NCI-H1105 treated with DMSO at 0.1 percent for 48 hours (cell line): ENCODE measurements around the gene CDH12.

ENCODE experiments used
- DNase-seq: peaks from one replicate; lab custom pipeline; 2025; lab: John Stamatoyannopoulos, UW

The CDH12 gene

GRCh38 chr5:22764736-22765135 is 88.4 kb downstream of the CDH12 start:
- no peak for DNase-seq

- no peak for DNase-seq
Measured at GRCh38 chr5:22757776-22758175, 95.4 kb downstream of the CDH12 start.

- DNase-seq = peak; percentile 82
Measured at GRCh38 chr5:22754155-22754554, 99.0 kb downstream of the CDH12 start.

GRCh38 chr5:22751536-22751935 is 101.6 kb downstream of the CDH12 start:
- peak; percentile 48 for DNase-seq

GRCh38 chr5:22736443-22737003 is 116.6 kb downstream of the CDH12 start:
- DNase-seq = no peak

- DNase-seq = no peak
Measured at GRCh38 chr5:22734907-22735306, 118.2 kb downstream of the CDH12 start.

- DNase-seq = no peak
Measured at GRCh38 chr5:22728610-22729009, 124.5 kb downstream of the CDH12 start.

GRCh38 chr5:22722491-22722890 is 130.7 kb downstream of the CDH12 start:
- no peak for DNase-seq

- no peak for DNase-seq
Measured at GRCh38 chr5:22722056-22722455, 131.1 kb downstream of the CDH12 start.

- DNase-seq = no peak
Measured at GRCh38 chr5:22719842-22720241, 133.3 kb downstream of the CDH12 start.

GRCh38 chr5:22710660-22711059 is 142.5 kb downstream of the CDH12 start:
- no peak for DNase-seq

- no peak for DNase-seq
Measured at GRCh38 chr5:22709743-22710142, 143.4 kb downstream of the CDH12 start.

- no peak for DNase-seq
Measured at GRCh38 chr5:22708770-22709328, 144.3 kb downstream of the CDH12 start.

GRCh38 chr5:22706901-22707300 is 146.2 kb downstream of the CDH12 start:
- DNase-seq = no peak

GRCh38 chr5:22699319-22699718 is 153.8 kb downstream of the CDH12 start:
- no peak for DNase-seq

- no peak for DNase-seq
Measured at GRCh38 chr5:22693121-22693520, 160.0 kb downstream of the CDH12 start.

- peak; percentile 94 for DNase-seq
Measured at GRCh38 chr5:22683050-22683449, 170.1 kb downstream of the CDH12 start.

- no peak for DNase-seq
Measured at GRCh38 chr5:22678886-22679285, 174.3 kb downstream of the CDH12 start.

- no peak for DNase-seq
Measured at GRCh38 chr5:22673131-22673530, 180.0 kb downstream of the CDH12 start.

- no peak for DNase-seq
Measured at GRCh38 chr5:22669345-22669744, 183.8 kb downstream of the CDH12 start.

GRCh38 chr5:22665801-22666200 is 187.3 kb downstream of the CDH12 start:
- no peak for DNase-seq

- no peak for DNase-seq
Measured at GRCh38 chr5:22663134-22663533, 190.0 kb downstream of the CDH12 start.

- no peak for DNase-seq
Measured at GRCh38 chr5:22662391-22662790, 190.8 kb downstream of the CDH12 start.

GRCh38 chr5:22651355-22651754 is 201.8 kb downstream of the CDH12 start:
- DNase-seq = no peak
